K562 (cell line): ENCODE data around the gene CHRNA9. TPM values are rescaled to one million over a fixed set of nuclear protein-coding genes. Genes with fewer than 3 reads are reported as not detected.

Experiments
- ATAC-seq: fragments of 200-7000 bp; cut with Tn5 transposase; 3 replicates; pipeline ENCODE4 v1.9.1; 2020; ENCODE audit warnings: moderate library complexity
- BruUV-seq: library from RNA; stranded (reverse); fragments of 400-500 nt; replicated peaks from 2 replicates; lab custom pipeline; 2021; lab: Mats Ljungman, UMichigan
- CTCF ChIA-PET: fragments of 300-600 bp; formaldehyde crosslinking; extraction: SDS; loops from one replicate; lab custom pipeline; 2021; ENCODE audit warnings: low intra/inter-chr PET ratio; lab: Yijun Ruan, JAX
- POLR2A ChIA-PET: fragments of 300-600, 350-650 bp; sonication (Branson Sonifier 250); formaldehyde crosslinking; extraction: SDS; loops from one replicate; lab custom pipeline; 2021; ENCODE audit warnings: antibody characterized with exemption, inconsistent platforms; lab: Yijun Ruan, JAX
- DNase-seq, 4 experiments: peaks; one replicate each; pipeline versions ENCODE4 v3.0.0 to v3.0.0-alpha.2; 2011 to 2018; ENCODE audit warnings: low spot score in 3 of 4, mixed read lengths in 3 of 4; ENCODE audit errors: extremely low read depth in 1 of 4
- FAIRE-seq: peaks from 2 replicates; lab custom pipeline; 2011; peaks lifted over from hg19 to GRCh38; lab: Jason Lieb, UNC
- H2AFZ ChIP-seq: 2 replicates; pipeline ENCODE4 v1.6.0; 2011; ENCODE audit warnings: low read depth, low read length, control low read depth, inconsistent platforms
- H3K27ac ChIP-seq: fragments of 200-600 bp; 3 replicates; pipeline ENCODE4 v1.8.0; 2011; ENCODE audit warnings: low read depth, mild to moderate bottlenecking, control low read depth, inconsistent platforms, low read length, moderate library complexity, mixed read lengths; ENCODE audit errors: extremely low read depth
- H3K27me3 ChIP-seq, 2 experiments: fragments of 300-600 bp in 1 of 2; 2 replicates in 1 of 2; 3 replicates in 1 of 2; pipeline versions ENCODE4 v1.6.0 to v1.8.0; 2011; ENCODE audit warnings: inconsistent platforms in 2 of 2, low read length in 2 of 2, mild to moderate bottlenecking in 1 of 2, mixed read lengths in 1 of 2, moderate library complexity in 1 of 2; ENCODE audit not compliant: control insufficient read depth in 2 of 2, insufficient read depth in 2 of 2
- H3K36me3 ChIP-seq: fragments of 300-600 bp; 3 replicates; pipeline ENCODE4 v1.8.0; 2011; ENCODE audit warnings: mild to moderate bottlenecking, low read length, inconsistent platforms; ENCODE audit not compliant: control insufficient read depth, insufficient read depth
- H3K4me1 ChIP-seq, 2 experiments: fragments of 200-600 bp in 1 of 2; replicated peaks in 1 of 2; 2 replicates in 1 of 2; 3 replicates in 1 of 2; pipeline versions ENCODE4 v1.5.1 to v1.8.0; 2011; ENCODE audit warnings: inconsistent platforms in 2 of 2, low read length in 2 of 2, mild to moderate bottlenecking in 1 of 2, mixed read lengths in 1 of 2, moderate library complexity in 1 of 2; ENCODE audit not compliant: control insufficient read depth in 2 of 2, insufficient read depth in 2 of 2
- H3K4me2 ChIP-seq: 2 replicates; pipeline ENCODE4 v1.6.1; 2011; ENCODE audit warnings: low read length, control low read depth, inconsistent platforms, mixed read lengths; ENCODE audit not compliant: insufficient read depth
- H3K4me3 ChIP-seq: fragments of 200-600 bp; sonication (generic), shearing (Covaris generic); 2 replicates; pipeline ENCODE4 v1.5.1; 2016; ENCODE audit warnings: control low read depth, inconsistent platforms
- H3K79me2 ChIP-seq: fragments of 200-600 bp; 3 replicates; pipeline ENCODE4 v1.8.0; 2011; ENCODE audit warnings: low read length, inconsistent platforms; ENCODE audit not compliant: control insufficient read depth, insufficient read depth
- H3K9ac ChIP-seq, 2 experiments: 2 replicates each; pipeline versions ENCODE4 v1.6.0 to v1.6.1; 2011; ENCODE audit warnings: low read depth in 2 of 2, low read length in 2 of 2, control low read depth in 1 of 2, inconsistent platforms in 1 of 2, mild to moderate bottlenecking in 1 of 2, mixed read lengths in 1 of 2; ENCODE audit not compliant: insufficient read depth in 1 of 2
- H3K9me1 ChIP-seq: one replicate; pipeline ENCODE4 v1.6.0; 2011; ENCODE audit warnings: inconsistent platforms, mild to moderate bottlenecking, low read length, moderate library complexity; ENCODE audit not compliant: control insufficient read depth, insufficient read depth
- H3K9me3 ChIP-seq: replicated peaks from 2 replicates; pipeline ENCODE4 v1.5.1; 2011; ENCODE audit warnings: low read depth, low read length, inconsistent platforms; ENCODE audit not compliant: control insufficient read depth, insufficient read depth
- H4K20me1 ChIP-seq: replicated peaks from 2 replicates; pipeline ENCODE4 v1.6.1; 2011; ENCODE audit warnings: low read length, inconsistent platforms, mixed read lengths; ENCODE audit not compliant: control insufficient read depth, insufficient read depth
- CTBP1 ChIP-seq: fragments of 450-650 bp; IDR thresholded peaks from 2 replicates; pipeline ENCODE4 v1.6.1; 2016; ENCODE audit warnings: borderline replicate concordance
- DIDO1 ChIP-seq: fragments of 450-650 bp; IDR thresholded peaks from 2 replicates; pipeline ENCODE4 v1.6.1; 2016; ENCODE audit warnings: low read depth, missing biosample characterization, missing genetic modification characterization
- ETV5 ChIP-seq: sonication (generic); formaldehyde crosslinking; IDR thresholded peaks from 2 replicates; pipeline ENCODE4 v1.4.0; 2020; ENCODE audit warnings: low read depth, mild to moderate bottlenecking, missing genetic modification reagents
- FOXJ3 ChIP-seq: sonication (generic); formaldehyde crosslinking; IDR thresholded peaks from 2 replicates; pipeline ENCODE4 v1.4.0; 2020; ENCODE audit warnings: mild to moderate bottlenecking, missing genetic modification reagents
- HDAC2 ChIP-seq: fragments of 450-650 bp; IDR thresholded peaks from 2 replicates; pipeline ENCODE4 v1.6.1; 2016; ENCODE audit warnings: mild to moderate bottlenecking
- NFE2 ChIP-seq: IDR thresholded peaks from 2 replicates; pipeline ENCODE4 v1.6.1; 2014; ENCODE audit warnings: antibody characterized with exemption, low read depth
- NKRF ChIP-seq: fragments of 450-650 bp; IDR thresholded peaks from 2 replicates; pipeline ENCODE4 v1.6.1; 2016; ENCODE audit warnings: borderline replicate concordance
- SNIP1 ChIP-seq: fragments of 450-650 bp; IDR thresholded peaks from 2 replicates; pipeline ENCODE4 v1.7.1; 2017; ENCODE audit warnings: low read depth, mild to moderate bottlenecking
- ZNF124 ChIP-seq: sonication (generic); formaldehyde crosslinking; IDR thresholded peaks from 2 replicates; pipeline ENCODE4 v1.8.1; 2022; ENCODE audit warnings: missing genetic modification reagents
- in situ Hi-C: fragments of 300-500 bp; cut with MboI; formaldehyde crosslinking; loops from 4 replicates; pipeline ENCODE4 v1.15.0; 2018; ENCODE audit warnings: inconsistent platforms, mixed read lengths
- intact Hi-C: fragments of 100-400 bp; cut with micrococcal nuclease; formaldehyde crosslinking; loops from 2 replicates; pipeline ENCODE4 v1.14.2; 2022
- polyA plus RNA-seq, 8 experiments: library from polyadenylated mRNA; depleted of rRNA in 4 of 8; stranded (reverse) in 5 of 8; unstranded in 3 of 8; fragments of >200 nt; fragmentation: Nextera tagmentation in 2 of 8; fragmentation: Illumina TruSeq in 1 of 8; extraction: Ambion mirVana in 2 of 8; extraction: Trizol in 1 of 8; gene quantifications; 2 replicates each; pipeline versions ENCODE4 v1.2.1 to v1.2.3, GENCODE V29; 2011 to 2014; ENCODE audit warnings: inconsistent platforms in 1 of 8, missing spikeins in 1 of 8
- total RNA-seq, 7 experiments: library from RNA; depleted of rRNA in 6 of 7; stranded (reverse); fragments of >200 nt in 6 of 7; fragmentation: Illumina TruSeq in 2 of 7; extraction: Trizol in 2 of 7; gene quantifications; 2 replicates each; pipeline versions ENCODE4 v1.2.1 to v1.2.3, GENCODE V29; 2011 to 2021; ENCODE audit warnings: low replicate concordance in 1 of 7
- TF ChIP-seq, protein P1 (sequence below): fragments of 200-400 bp; formaldehyde crosslinking; IDR thresholded peaks from 2 replicates; pipeline ENCODE4 v1.6.1; 2017; ENCODE audit warnings: mild to moderate bottlenecking, low read depth, low read length, moderate library complexity
- TF ChIP-seq, protein P2 (sequence below): fragments of 450-650 bp; IDR thresholded peaks from 2 replicates; pipeline ENCODE4 v1.6.1; 2016; ENCODE audit warnings: low read depth

Gene CHRNA9
- total and polyA plus RNA-seq, 9 of the 15 experiments (the other 6 are each of a cell fraction or from before 2014, with no cell fraction given): not detected

- no TSS peak for BruUV-seq
- intact Hi-C loops: no loop called here
- Histone ChIP-seq H3K9ac (no peak overlapping the region), H3K36me3 (no peaks in the 10 kb centered on the region), H2AFZ (no peak overlapping the region), H3K9me1 (no peaks in the 10 kb centered on the region), H3K4me3 (no peak overlapping the region), H3K27ac (no peak overlapping the region), H4K20me1 (no peaks in the 10 kb centered on the region), H3K79me2 (no peaks in the 10 kb centered on the region), H3K27me3 (peaks cover 25 to 57% of the 10 kb centered on the region in 2 experiments; a peak in 4 of 5 replicates), H3K4me2 (no peak overlapping the region), H3K4me1 (peaks cover 0 to 8% of the 10 kb centered on the region in 2 experiments; a peak in 2 of 5 replicates), H3K9me3 (no peaks in the 10 kb centered on the region)
- DNase-seq (no peak), ATAC-seq (no peak), FAIRE-seq (peak; percentile 29)
- POLR2A ChIA-PET: interaction anchor here (0.6 kb wide), 1 partner anchor 377 kb away, joined by 4 read pairs; no protein-coding TSS in a partner anchor
- CTCF ChIA-PET: no interaction called here
- in situ Hi-C loops: no loop called here
- TF ChIP-seq SNIP1 (no peak), HDAC2 (no peak), ZNF124 (no peak), CTBP1 (no peak), ETV5 (no peak), FOXJ3 (no peak), DIDO1 (tag) (no peak), NFE2 (no peak), NKRF (no peak)
- TF ChIP-seq, protein P1, sequence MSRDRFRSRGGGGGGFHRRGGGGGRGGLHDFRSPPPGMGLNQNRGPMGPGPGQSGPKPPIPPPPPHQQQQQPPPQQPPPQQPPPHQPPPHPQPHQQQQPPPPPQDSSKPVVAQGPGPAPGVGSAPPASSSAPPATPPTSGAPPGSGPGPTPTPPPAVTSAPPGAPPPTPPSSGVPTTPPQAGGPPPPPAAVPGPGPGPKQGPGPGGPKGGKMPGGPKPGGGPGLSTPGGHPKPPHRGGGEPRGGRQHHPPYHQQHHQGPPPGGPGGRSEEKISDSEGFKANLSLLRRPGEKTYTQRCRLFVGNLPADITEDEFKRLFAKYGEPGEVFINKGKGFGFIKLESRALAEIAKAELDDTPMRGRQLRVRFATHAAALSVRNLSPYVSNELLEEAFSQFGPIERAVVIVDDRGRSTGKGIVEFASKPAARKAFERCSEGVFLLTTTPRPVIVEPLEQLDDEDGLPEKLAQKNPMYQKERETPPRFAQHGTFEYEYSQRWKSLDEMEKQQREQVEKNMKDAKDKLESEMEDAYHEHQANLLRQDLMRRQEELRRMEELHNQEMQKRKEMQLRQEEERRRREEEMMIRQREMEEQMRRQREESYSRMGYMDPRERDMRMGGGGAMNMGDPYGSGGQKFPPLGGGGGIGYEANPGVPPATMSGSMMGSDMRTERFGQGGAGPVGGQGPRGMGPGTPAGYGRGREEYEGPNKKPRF: no peak
- TF ChIP-seq, protein P2, sequence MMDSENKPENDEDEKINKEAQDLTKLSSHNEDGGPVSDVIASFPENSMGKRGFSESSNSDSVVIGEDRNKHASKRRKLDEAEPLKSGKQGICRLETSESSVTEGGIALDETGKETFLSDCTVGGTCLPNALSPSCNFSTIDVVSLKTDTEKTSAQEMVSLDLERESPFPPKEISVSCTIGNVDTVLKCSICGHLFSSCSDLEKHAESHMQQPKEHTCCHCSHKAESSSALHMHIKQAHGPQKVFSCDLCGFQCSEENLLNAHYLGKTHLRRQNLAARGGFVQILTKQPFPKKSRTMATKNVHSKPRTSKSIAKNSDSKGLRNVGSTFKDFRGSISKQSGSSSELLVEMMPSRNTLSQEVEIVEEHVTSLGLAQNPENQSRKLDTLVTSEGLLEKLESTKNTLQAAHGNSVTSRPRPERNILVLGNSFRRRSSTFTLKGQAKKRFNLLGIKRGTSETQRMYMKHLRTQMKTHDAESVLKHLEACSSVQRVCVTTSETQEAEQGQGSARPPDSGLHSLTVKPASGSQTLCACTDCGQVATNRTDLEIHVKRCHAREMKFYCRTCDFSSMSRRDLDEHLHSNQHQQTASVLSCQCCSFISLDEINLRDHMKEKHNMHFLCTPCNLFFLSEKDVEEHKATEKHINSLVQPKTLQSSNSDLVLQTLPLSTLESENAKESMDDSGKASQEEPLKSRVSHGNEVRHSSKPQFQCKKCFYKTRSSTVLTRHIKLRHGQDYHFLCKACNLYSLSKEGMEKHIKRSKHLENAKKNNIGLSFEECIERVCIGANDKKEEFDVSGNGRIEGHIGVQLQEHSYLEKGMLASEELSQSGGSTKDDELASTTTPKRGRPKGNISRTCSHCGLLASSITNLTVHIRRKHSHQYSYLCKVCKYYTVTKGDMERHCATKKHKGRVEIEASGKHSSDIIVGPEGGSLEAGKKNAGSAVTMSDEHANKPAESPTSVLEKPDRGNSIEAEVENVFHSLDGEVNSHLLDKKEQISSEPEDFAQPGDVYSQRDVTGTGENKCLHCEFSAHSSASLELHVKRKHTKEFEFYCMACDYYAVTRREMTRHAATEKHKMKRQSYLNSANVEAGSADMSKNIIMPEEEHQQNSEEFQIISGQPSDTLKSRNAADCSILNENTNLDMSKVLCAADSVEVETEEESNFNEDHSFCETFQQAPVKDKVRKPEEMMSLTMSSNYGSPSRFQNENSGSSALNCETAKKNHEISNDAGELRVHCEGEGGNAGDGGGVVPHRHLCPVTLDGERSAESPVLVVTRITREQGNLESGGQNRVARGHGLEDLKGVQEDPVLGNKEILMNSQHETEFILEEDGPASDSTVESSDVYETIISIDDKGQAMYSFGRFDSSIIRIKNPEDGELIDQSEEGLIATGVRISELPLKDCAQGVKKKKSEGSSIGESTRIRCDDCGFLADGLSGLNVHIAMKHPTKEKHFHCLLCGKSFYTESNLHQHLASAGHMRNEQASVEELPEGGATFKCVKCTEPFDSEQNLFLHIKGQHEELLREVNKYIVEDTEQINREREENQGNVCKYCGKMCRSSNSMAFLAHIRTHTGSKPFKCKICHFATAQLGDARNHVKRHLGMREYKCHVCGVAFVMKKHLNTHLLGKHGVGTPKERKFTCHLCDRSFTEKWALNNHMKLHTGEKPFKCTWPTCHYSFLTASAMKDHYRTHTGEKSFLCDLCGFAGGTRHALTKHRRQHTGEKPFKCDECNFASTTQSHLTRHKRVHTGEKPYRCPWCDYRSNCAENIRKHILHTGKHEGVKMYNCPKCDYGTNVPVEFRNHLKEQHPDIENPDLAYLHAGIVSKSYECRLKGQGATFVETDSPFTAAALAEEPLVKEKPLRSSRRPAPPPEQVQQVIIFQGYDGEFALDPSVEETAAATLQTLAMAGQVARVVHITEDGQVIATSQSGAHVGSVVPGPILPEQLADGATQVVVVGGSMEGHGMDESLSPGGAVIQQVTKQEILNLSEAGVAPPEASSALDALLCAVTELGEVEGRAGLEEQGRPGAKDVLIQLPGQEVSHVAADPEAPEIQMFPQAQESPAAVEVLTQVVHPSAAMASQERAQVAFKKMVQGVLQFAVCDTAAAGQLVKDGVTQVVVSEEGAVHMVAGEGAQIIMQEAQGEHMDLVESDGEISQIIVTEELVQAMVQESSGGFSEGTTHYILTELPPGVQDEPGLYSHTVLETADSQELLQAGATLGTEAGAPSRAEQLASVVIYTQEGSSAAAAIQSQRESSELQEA: no peak
Measured at GRCh38 chr4:40340030-40340429, 4.9 kb downstream of the CHRNA9 start.
